ENCODE measurements around the gene EIF2B2. TPM values are rescaled to one million over a fixed set of nuclear protein-coding genes. Genes with fewer than 3 reads are reported as not detected.

EIF2B2 gene
- total RNA-seq, 2 experiments from 2014 or later: 55.6 to 69.8 TPM

GRCh38 chr14:75001261-75001660 is 1.5 kb upstream of the EIF2B2 start:
- ATAC-seq (no peak), DNase-seq (no peak)
- Mint-ChIP-seq H3K9me3 (ENCODE audit: low read depth) (no peaks in the 10 kb centered on the region), H3K36me3 (ENCODE audit: low read depth) (peaks cover 22% of the 10 kb centered on the region), H3K27me3 (no peaks in the 10 kb centered on the region), H3K27ac (no peak overlapping the region), H3K4me3 (no peak overlapping the region), H3K4me1 (peaks cover 26% of the 10 kb centered on the region)
- intact Hi-C loops (cut with DNase I, micrococcal nuclease): loop anchor here (5.0 kb wide), 5 partner anchors 54 to 1151 kb away; partner anchors contain the start of genes GPATCH2L (in 1 of the 2), LTBP2 (in 1 of the 2) and ZC2HC1C (in 1 of the 2)
- POLR2A ChIA-PET: no interaction called here
- CTCF ChIA-PET: no interaction called here

- Mint-ChIP-seq H3K27ac (peak overlapping the region; percentile 88), H3K4me3 (peak overlapping the region; percentile 87), H3K4me1 (peaks cover 28% of the 10 kb centered on the region), H3K27me3 (no peaks in the 10 kb centered on the region), H3K9me3 (ENCODE audit: low read depth) (no peaks in the 10 kb centered on the region), H3K36me3 (ENCODE audit: low read depth) (peaks cover 28% of the 10 kb centered on the region)
- ATAC-seq (no peak), DNase-seq (no peak)
- intact Hi-C loops (cut with DNase I, micrococcal nuclease): loop anchor here (1.0 to 5.0 kb wide), 17 partner anchors 49 to 1150 kb away; partner anchors contain the start of genes MLH3 (in 2 of the 2), TMED10 (in 2 of the 2), ABCD4 (in 1 of the 2) and ACYP1 (in 1 of the 2)
- POLR2A ChIA-PET: interaction anchor here (1.9 kb wide), 1 partner anchor 60 kb away, joined by 5 read pairs; no protein-coding TSS in a partner anchor
- CTCF ChIA-PET: no interaction called here
These were observed 822 bp upstream of the EIF2B2 start for GRCh38 chr14:75001899-75002298.

GRCh38 chr14:75003250-75004027 is 718 bp downstream of the EIF2B2 start:
- no peaks in the 10 kb centered on the region for H3K9me3 Mint-ChIP-seq (ENCODE audit: low read depth)
- DNase-seq: peak; percentile 13
- intact Hi-C loops (cut with DNase I, micrococcal nuclease): loop anchor here (2.0 to 5.0 kb wide), 9 partner anchors 47 to 1149 kb away; partner anchors contain the start of genes MLH3 (in 2 of the 2), ABCD4 (in 1 of the 2), ALDH6A1 (in 1 of the 2) and GPATCH2L (in 1 of the 2)

GRCh38 chr14:75005357-75005756 is 2.6 kb downstream of the EIF2B2 start:
- POLR2A ChIA-PET: no interaction called here
- no peak for ATAC-seq
- DNase-seq: no peak
- Mint-ChIP-seq H3K4me3 (no peak overlapping the region), H3K27me3 (no peaks in the 10 kb centered on the region), H3K27ac (no peak overlapping the region), H3K36me3 (ENCODE audit: low read depth) (peaks cover 46% of the 10 kb centered on the region), H3K4me1 (peaks cover 39% of the 10 kb centered on the region), H3K9me3 (ENCODE audit: low read depth) (no peaks in the 10 kb centered on the region)
- CTCF ChIA-PET: interaction anchor here (1.7 kb wide), 1 partner anchor 8 kb away, joined by 3 read pairs; no protein-coding TSS in a partner anchor
- intact Hi-C loops (cut with DNase I, micrococcal nuclease): no loop called here

More at GRCh38 chr14:75003250-75004027, 718 bp downstream of the EIF2B2 start:
- H3K27ac Mint-ChIP-seq: peak overlapping the region; percentile 88
- peak overlapping the region; percentile 87 for H3K4me3 Mint-ChIP-seq
- ChIA-PET POLR2A (interaction anchor here (0.6 to 1.9 kb wide), 3 partner anchors 45 to 1877 kb away, joined by 3 to 5 read pairs (median 4); no protein-coding TSS in a partner anchor), CTCF (interaction anchor here (0.6 to 1.7 kb wide), 8 partner anchors 10 to 165 kb away, joined by 3 to 5 read pairs (median 4); no protein-coding TSS in a partner anchor)
- peaks cover 39% of the 10 kb centered on the region for H3K36me3 Mint-ChIP-seq (ENCODE audit: low read depth)
- no peak for ATAC-seq
- peaks cover 35% of the 10 kb centered on the region for H3K4me1 Mint-ChIP-seq
- H3K27me3 Mint-ChIP-seq: no peaks in the 10 kb centered on the region

GRCh38 chr14:75009176-75009575 is 6.5 kb downstream of the EIF2B2 start:
- intact Hi-C loops (cut with DNase I, micrococcal nuclease): no loop called here
- Mint-ChIP-seq H3K4me1 (peaks cover 45% of the 10 kb centered on the region), H3K27me3 (no peaks in the 10 kb centered on the region), H3K27ac (peak overlapping the region; percentile 38), H3K9me3 (ENCODE audit: low read depth) (no peaks in the 10 kb centered on the region), H3K4me3 (no peak overlapping the region), H3K36me3 (ENCODE audit: low read depth) (peaks cover 58% of the 10 kb centered on the region)
- ChIA-PET POLR2A (no interaction called here), CTCF (no interaction called here)
- no peak for DNase-seq
- ATAC-seq: no peak

- Mint-ChIP-seq H3K9me3 (ENCODE audit: low read depth) (no peaks in the 10 kb centered on the region), H3K4me3 (no peak overlapping the region), H3K36me3 (ENCODE audit: low read depth) (peaks cover 48% of the 10 kb centered on the region), H3K27me3 (no peaks in the 10 kb centered on the region), H3K4me1 (peaks cover 35% of the 10 kb centered on the region), H3K27ac (peak overlapping the region; percentile 10)
- no peak for ATAC-seq
- intact Hi-C loops (cut with DNase I, micrococcal nuclease): loop anchor here in 1 of 2 experiments (5.0 kb wide), 1 partner anchor 82 kb away; no protein-coding TSS in a partner anchor
- CTCF ChIA-PET: interaction anchor here (0.6 to 1.6 kb wide), 2 partner anchors 12 to 23 kb away, joined by 3 read pairs; no protein-coding TSS in a partner anchor
- DNase-seq: no peak
- POLR2A ChIA-PET: interaction anchor here (0.6 kb wide), 1 partner anchor 87 kb away, joined by 5 read pairs; the partner anchor contains the start of gene RPS6KL1
These were observed 7.9 kb downstream of the EIF2B2 start for GRCh38 chr14:75010472-75011093.

GRCh38 chr14:75011356-75011994 is 8.8 kb downstream of the EIF2B2 start:
- ChIA-PET CTCF (interaction anchor here (0.6 to 1.7 kb wide), 3 partner anchors 11 to 26 kb away, joined by 3 to 7 read pairs (median 3); no protein-coding TSS in a partner anchor), POLR2A (interaction anchor here (0.6 kb wide), 2 partner anchors 88 to 93 kb away, joined by 5 read pairs; partner anchors contain the start of gene RPS6KL1)
- Mint-ChIP-seq H3K36me3 (ENCODE audit: low read depth) (peaks cover 42% of the 10 kb centered on the region), H3K27ac (peak overlapping the region; percentile 66), H3K4me3 (no peak overlapping the region), H3K4me1 (peaks cover 33% of the 10 kb centered on the region), H3K27me3 (no peaks in the 10 kb centered on the region), H3K9me3 (ENCODE audit: low read depth) (no peaks in the 10 kb centered on the region)
- ATAC-seq (peak; percentile 87), DNase-seq (peak; percentile 18)
- intact Hi-C loops (cut with DNase I, micrococcal nuclease): loop anchor here in 1 of 2 experiments (5.0 kb wide), 1 partner anchor 81 kb away; no protein-coding TSS in a partner anchor

GRCh38 chr14:75013290-75013689 is 10.6 kb downstream of the EIF2B2 start:
- Mint-ChIP-seq H3K36me3 (ENCODE audit: low read depth) (peaks cover 34% of the 10 kb centered on the region), H3K27ac (no peak overlapping the region), H3K9me3 (ENCODE audit: low read depth) (no peaks in the 10 kb centered on the region), H3K27me3 (no peaks in the 10 kb centered on the region), H3K4me3 (no peak overlapping the region), H3K4me1 (peaks cover 25% of the 10 kb centered on the region)
- POLR2A ChIA-PET: no interaction called here
- intact Hi-C loops (cut with DNase I, micrococcal nuclease): loop anchor here in 1 of 2 experiments (5.0 kb wide), 1 partner anchor 79 kb away; no protein-coding TSS in a partner anchor
- DNase-seq: no peak
- no peak for ATAC-seq
- CTCF ChIA-PET: interaction anchor here (1.0 to 1.3 kb wide), 2 partner anchors 9 kb away, joined by 3 read pairs; no protein-coding TSS in a partner anchor

- ATAC-seq (no peak), DNase-seq (no peak)
- Mint-ChIP-seq H3K4me3 (no peak overlapping the region), H3K9me3 (ENCODE audit: low read depth) (no peaks in the 10 kb centered on the region), H3K4me1 (peaks cover 19% of the 10 kb centered on the region), H3K27me3 (no peaks in the 10 kb centered on the region), H3K27ac (no peak overlapping the region), H3K36me3 (ENCODE audit: low read depth) (peaks cover 41% of the 10 kb centered on the region)
- ChIA-PET CTCF (interaction anchor here (0.6 to 1.2 kb wide), 2 partner anchors 70 to 205 kb away, joined by 3 to 4 read pairs; no protein-coding TSS in a partner anchor), POLR2A (no interaction called here)
- intact Hi-C loops (cut with DNase I, micrococcal nuclease): no loop called here
These were observed 12.8 kb downstream of the EIF2B2 start for GRCh38 chr14:75015496-75015895.

GRCh38 chr14:75016815-75017214 is 14.1 kb downstream of the EIF2B2 start:
- H3K36me3 Mint-ChIP-seq (ENCODE audit: low read depth): peaks cover 45% of the 10 kb centered on the region
- ChIA-PET POLR2A (no interaction called here), CTCF (no interaction called here)
- DNase-seq (no peak), ATAC-seq (no peak)
- no peak overlapping the region for H3K4me3 Mint-ChIP-seq
- H3K27ac Mint-ChIP-seq: no peak overlapping the region
- H3K4me1 Mint-ChIP-seq: peaks cover 8% of the 10 kb centered on the region
- H3K9me3 Mint-ChIP-seq (ENCODE audit: low read depth): no peaks in the 10 kb centered on the region
- no peaks in the 10 kb centered on the region for H3K27me3 Mint-ChIP-seq
- intact Hi-C loops (cut with DNase I, micrococcal nuclease): no loop called here

Measured in activated CD4-positive, alpha-beta T cell treated with anti-CD3 and anti-CD28 coated beads for 36 hours (primary cell).